ENCODE results near the gene PDE8A.
A peak's percentile ranks its signal among the peaks of the same experiment; 100 is the strongest.
"Not testable (repeated sequence)": the region's sequence is repeated elsewhere in the genome, so short reads cannot be mapped to it uniquely, and the experiment has no call there.

Gene PDE8A

DNA sequence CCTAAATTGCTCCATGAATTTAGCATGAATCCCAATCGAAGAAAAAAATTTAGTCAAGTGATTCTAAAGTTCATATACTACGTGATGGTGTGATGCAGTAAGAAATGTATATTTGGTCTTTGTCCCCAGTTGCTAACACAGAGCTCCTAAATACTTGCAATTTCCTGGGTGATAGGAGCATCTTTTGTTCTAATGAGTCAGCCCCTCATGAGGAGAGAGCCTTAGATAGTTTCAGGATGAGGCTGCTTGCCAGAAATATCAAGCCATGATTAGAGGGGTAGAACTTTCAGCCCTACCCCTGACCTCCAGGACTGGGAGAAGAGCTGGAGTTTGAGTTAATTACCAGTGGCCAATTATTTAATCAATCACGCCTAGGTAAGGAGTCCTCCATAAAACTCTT is 170.2 kb downstream of the PDE8A start:
- peaks cover 5 to 7% of the 10 kb centered on the region in 2 donors for H3K9me3 Mint-ChIP-seq
- no peak for ATAC-seq (replicated peaks)
- H3K36me3 Mint-ChIP-seq = peaks cover 0 to 5% of the 10 kb centered on the region in 2 donors
- peaks cover 0 to 2% of the 10 kb centered on the region in 2 donors for H3K4me1 Mint-ChIP-seq
- DNase-seq = no peak
- no peak overlapping the region for H3K4me3 Mint-ChIP-seq
- peaks cover 8 to 24% of the 10 kb centered on the region in 2 donors for H3K27me3 Mint-ChIP-seq
- no peak overlapping the region for H3K27ac Mint-ChIP-seq

GRCh38 chr15:85154061-85154460 is 172.4 kb downstream of the PDE8A start:
- Mint-ChIP-seq H3K36me3 (peaks cover 0 to 5% of the 10 kb centered on the region in 2 donors), H3K27me3 (peaks cover 17 to 32% of the 10 kb centered on the region in 2 donors), H3K9me3 (peaks cover 5 to 7% of the 10 kb centered on the region in 2 donors), H3K27ac (no peak overlapping the region), H3K4me3 (no peak overlapping the region), H3K4me1 (peaks cover 0 to 2% of the 10 kb centered on the region in 2 donors)
- ATAC-seq (replicated peaks) = no peak
- no peak for DNase-seq

DNA sequence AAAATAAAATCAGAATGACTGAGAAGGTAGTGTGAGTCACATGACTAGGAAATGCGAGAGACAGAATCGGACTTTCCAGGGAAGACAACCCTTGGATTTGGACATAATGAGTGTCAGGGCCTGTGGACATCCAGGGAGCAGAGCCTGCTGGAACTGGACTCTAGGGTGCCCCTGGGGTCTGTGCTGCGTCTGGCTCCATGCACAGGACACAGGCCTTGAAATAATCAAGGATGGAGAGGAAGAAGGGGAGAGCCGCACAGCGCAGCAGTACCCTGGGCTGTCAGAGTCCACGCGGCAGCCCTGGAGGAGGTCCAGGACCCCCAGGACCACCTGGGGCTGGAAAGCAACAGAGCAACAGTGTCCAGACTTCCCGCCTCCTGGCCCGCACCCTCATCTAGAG is 173.7 kb downstream of the PDE8A start:
- peaks cover 0 to 5% of the 10 kb centered on the region in 2 donors for H3K36me3 Mint-ChIP-seq
- ATAC-seq (replicated peaks) = no peak
- H3K27me3 Mint-ChIP-seq = peaks cover 17 to 32% of the 10 kb centered on the region in 2 donors
- H3K9me3 Mint-ChIP-seq = peaks cover 5 to 7% of the 10 kb centered on the region in 2 donors
- no peak for DNase-seq
- H3K4me1 Mint-ChIP-seq = peaks cover 0 to 2% of the 10 kb centered on the region in 2 donors
- H3K4me3 Mint-ChIP-seq = no peak overlapping the region
- H3K27ac Mint-ChIP-seq = no peak overlapping the region

GRCh38 chr15:85155857-85156256 is 174.2 kb downstream of the PDE8A start:
- DNase-seq (no peak), ATAC-seq (replicated peaks) (no peak)
- Mint-ChIP-seq H3K36me3 (peaks cover 0 to 5% of the 10 kb centered on the region in 2 donors), H3K4me3 (no peak overlapping the region), H3K9me3 (peaks cover 5 to 7% of the 10 kb centered on the region in 2 donors), H3K27ac (no peak overlapping the region), H3K4me1 (peaks cover 0 to 2% of the 10 kb centered on the region in 2 donors), H3K27me3 (peaks cover 17 to 32% of the 10 kb centered on the region in 2 donors)

DNA sequence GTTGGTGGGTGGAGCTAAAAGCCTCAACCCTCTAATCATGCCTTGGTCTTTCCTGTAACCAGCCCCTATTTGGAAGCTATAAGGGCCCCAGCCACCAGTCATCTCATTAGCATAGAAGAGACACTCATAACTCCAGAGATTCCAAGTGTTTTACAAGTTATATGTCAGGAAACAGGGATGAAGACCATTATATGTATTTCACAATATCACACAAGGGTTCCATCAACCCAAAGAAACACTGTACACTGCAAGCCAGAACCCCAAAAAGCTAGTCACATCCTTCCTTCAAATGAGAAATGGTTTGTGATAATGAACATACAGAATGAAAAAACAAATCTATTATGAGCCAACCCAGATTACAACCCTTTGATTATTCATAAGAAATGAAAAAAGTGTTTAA is 175.7 kb downstream of the PDE8A start:
- Mint-ChIP-seq H3K9me3 (peaks cover 10 to 12% of the 10 kb centered on the region in 2 donors), H3K4me1 (peaks cover 0 to 2% of the 10 kb centered on the region in 2 donors), H3K27me3 (peaks cover 17 to 27% of the 10 kb centered on the region in 2 donors), H3K4me3 (no peak overlapping the region), H3K36me3 (peaks cover 0 to 5% of the 10 kb centered on the region in 2 donors), H3K27ac (no peak overlapping the region)
- no peak for ATAC-seq (replicated peaks)
- no peak for DNase-seq

- no peak for DNase-seq
- H3K27ac Mint-ChIP-seq = no peak overlapping the region
- no peaks in the 10 kb centered on the region for H3K4me1 Mint-ChIP-seq
- peaks cover 11 to 17% of the 10 kb centered on the region in 2 donors for H3K27me3 Mint-ChIP-seq
- H3K36me3 Mint-ChIP-seq = no peaks in the 10 kb centered on the region
- ATAC-seq (replicated peaks) = no peak
- H3K4me3 Mint-ChIP-seq = no peak overlapping the region
- H3K9me3 Mint-ChIP-seq = peaks cover 12 to 16% of the 10 kb centered on the region in 2 donors
Measured at GRCh38 chr15:85162237-85162636, 180.6 kb downstream of the PDE8A start.

DNA sequence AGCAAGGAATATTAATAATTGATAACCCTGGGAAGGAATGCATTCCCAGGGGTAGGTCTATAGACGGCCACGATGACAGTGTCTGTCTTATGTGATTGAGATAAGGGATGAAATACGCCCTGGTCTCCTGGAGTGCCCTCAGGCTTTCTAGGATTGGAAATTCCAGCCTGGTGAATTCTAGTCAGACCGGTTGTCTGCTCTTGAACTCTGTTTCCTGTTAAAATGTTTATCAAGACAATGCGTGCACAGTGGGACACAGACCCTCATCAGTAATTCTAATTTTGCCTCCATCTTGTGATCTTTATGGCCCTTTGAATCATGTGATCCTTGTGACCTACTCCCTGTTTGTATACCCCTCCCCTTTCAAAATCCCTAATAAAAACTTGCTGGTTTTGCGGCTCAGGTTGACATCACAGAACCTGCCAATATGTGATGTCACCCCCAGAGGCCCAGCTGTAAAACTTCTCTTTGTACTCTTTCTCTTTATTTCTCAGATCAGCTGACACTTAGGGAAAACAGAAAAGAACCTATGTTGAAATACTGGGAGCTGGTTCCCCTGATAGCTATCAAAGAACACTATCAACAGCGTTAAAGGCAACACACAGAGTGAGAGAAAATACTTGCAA is 183.3 kb downstream of the PDE8A start:
- peaks cover 12 to 16% of the 10 kb centered on the region in 2 donors for H3K9me3 Mint-ChIP-seq
- H3K4me3 Mint-ChIP-seq = no peak overlapping the region
- DNase-seq (no peak), ATAC-seq (replicated peaks) (no peak)
- peaks cover 14 to 29% of the 10 kb centered on the region in 2 donors for H3K27me3 Mint-ChIP-seq
- no peak overlapping the region for H3K27ac Mint-ChIP-seq
- no peaks in the 10 kb centered on the region for H3K36me3 Mint-ChIP-seq
- peaks cover 0 to 8% of the 10 kb centered on the region in 2 donors for H3K4me1 Mint-ChIP-seq

- Mint-ChIP-seq H3K27ac (no peak overlapping the region), H3K4me3 (no peak overlapping the region), H3K4me1 (peaks cover 0 to 8% of the 10 kb centered on the region in 2 donors), H3K9me3 (peaks cover 17 to 28% of the 10 kb centered on the region in 2 donors), H3K36me3 (peaks cover 7 to 14% of the 10 kb centered on the region in 2 donors), H3K27me3 (peaks cover 37 to 55% of the 10 kb centered on the region in 2 donors)
- no peak for ATAC-seq (replicated peaks)
- no peak for DNase-seq
Measured at GRCh38 chr15:85167568-85167967, 185.9 kb downstream of the PDE8A start.

DNA sequence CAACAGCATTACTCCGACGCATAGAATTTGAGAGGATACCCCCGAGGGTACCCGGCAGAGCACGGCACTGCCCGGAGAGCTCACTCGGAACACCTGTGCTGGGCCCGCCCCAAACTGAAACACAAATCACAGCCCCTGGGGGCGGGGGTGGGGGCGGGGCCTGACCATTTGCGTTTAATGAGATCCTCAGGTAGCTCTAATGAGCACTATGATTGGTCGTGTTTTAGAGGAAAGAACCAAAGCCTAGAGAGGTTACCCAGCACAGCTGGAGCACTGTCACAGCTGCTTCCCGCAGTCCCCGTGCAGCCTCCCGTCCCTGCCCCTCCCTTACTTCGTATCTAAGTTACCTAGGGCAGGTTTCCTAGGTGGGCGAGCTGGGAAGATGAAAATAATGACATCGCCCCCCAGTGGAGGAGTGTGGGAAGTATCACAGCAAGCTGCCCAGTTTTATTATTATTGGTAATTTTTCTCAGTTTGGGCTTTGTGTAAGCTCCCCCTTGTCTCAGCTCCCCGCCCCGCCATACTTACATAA is 187.1 kb downstream of the PDE8A start:
- DNase-seq = peak; percentile 4
- Mint-ChIP-seq H3K36me3 (peaks cover 8 to 16% of the 10 kb centered on the region in 2 donors), H3K4me3 (peak overlapping the region; percentile 41 to 66), H3K27me3 (peaks cover 42 to 58% of the 10 kb centered on the region in 2 donors), H3K4me1 (peaks cover 0 to 8% of the 10 kb centered on the region in 2 donors), H3K9me3 (peaks cover 20 to 32% of the 10 kb centered on the region in 2 donors), H3K27ac (no peak overlapping the region)
- peak; percentile 67 to 69 for ATAC-seq (replicated peaks)

DNA sequence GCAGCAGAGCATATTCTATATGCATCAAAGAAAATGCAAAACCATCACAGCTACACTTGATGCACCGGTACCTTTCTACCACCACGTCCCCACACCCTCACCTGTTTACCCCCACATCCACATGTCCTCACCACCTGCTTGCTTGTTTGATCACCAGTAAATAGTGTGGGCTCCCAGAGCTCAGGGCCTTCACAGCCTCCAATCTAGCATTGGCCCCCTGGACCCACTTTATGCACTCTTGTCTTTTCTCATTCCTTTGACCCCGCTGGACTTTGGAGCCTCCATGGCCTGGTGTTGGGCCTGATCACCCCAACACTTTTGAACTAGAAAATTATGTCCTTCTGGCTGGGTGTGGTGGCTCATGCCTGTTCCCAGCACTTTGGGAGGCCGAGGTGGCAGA is 190.1 kb downstream of the PDE8A start:
- no peak for DNase-seq
- H3K4me3 Mint-ChIP-seq = no peak overlapping the region
- no peak overlapping the region for H3K27ac Mint-ChIP-seq
- peaks cover 60 to 71% of the 10 kb centered on the region in 2 donors for H3K27me3 Mint-ChIP-seq
- H3K4me1 Mint-ChIP-seq = peaks cover 0 to 8% of the 10 kb centered on the region in 2 donors
- ATAC-seq (replicated peaks) = no peak
- H3K9me3 Mint-ChIP-seq = peaks cover 15 to 22% of the 10 kb centered on the region in 2 donors
- H3K36me3 Mint-ChIP-seq = peaks cover 8 to 16% of the 10 kb centered on the region in 2 donors

DNA sequence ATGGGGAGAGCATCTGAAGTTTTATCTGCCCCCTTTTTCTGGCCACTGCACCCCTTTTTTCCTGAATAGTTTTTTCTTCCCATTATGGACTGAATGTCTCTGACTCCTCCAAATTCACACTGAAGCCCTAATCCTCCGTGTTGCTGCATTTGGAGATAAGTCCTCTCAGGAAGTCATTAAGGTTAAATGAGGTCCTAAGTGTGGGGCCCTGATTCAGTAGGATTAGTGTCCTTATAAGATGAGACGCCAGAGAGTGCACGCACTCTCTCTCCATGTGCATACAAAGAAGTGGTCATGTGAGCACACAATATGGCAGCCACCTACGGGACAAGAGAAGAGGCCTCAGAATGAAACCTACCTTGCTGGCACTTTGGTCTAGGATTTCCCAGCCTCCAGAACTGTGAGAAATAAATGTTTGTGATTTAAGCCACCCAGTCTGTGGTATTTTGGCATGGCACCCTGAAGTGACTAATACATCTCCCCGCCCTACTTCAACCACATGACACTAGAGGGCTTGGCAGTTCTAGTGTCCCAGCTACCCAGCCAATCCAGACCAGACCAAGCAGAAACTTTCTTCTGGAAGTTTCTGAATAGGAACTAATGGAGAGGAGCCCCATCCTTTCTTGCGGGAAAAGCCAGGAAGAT is 191.3 kb downstream of the PDE8A start:
- Mint-ChIP-seq H3K36me3 (peaks cover 8 to 16% of the 10 kb centered on the region in 2 donors), H3K27ac (no peak overlapping the region), H3K4me1 (peaks cover 0 to 8% of the 10 kb centered on the region in 2 donors), H3K9me3 (peaks cover 15 to 22% of the 10 kb centered on the region in 2 donors), H3K27me3 (peaks cover 57 to 64% of the 10 kb centered on the region in 2 donors), H3K4me3 (no peak overlapping the region)
- no peak for DNase-seq
- no peak for ATAC-seq (replicated peaks)

DNA sequence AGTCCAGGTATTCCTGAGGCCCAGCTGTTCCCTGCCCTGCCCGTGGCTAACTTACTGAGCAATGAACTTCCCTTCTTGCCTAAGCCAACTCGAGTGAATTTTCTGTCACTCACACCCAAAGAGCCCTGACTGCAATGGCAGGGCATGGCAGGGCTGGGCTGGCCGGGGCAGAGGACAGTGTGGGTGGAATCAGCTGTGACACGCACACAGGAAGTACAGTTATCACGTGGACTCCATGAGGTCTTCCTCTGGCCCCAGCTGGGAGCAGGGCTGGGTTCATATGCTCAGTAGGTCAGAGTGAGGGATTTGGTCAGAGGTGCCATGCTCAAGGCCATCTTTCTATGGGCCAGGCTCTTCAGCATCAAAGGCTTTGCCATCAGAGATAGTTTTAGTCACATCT is 192.0 kb downstream of the PDE8A start:
- not testable (repeated sequence) for ATAC-seq (replicated peaks); H3K4me3 Mint-ChIP-seq; DNase-seq; H3K4me1 Mint-ChIP-seq; H3K27ac Mint-ChIP-seq
- peaks cover 56 to 57% of the 10 kb centered on the region in 2 donors for H3K27me3 Mint-ChIP-seq
- peaks cover 8 to 16% of the 10 kb centered on the region in 2 donors for H3K36me3 Mint-ChIP-seq
- peaks cover 15 to 22% of the 10 kb centered on the region in 2 donors for H3K9me3 Mint-ChIP-seq

DNA sequence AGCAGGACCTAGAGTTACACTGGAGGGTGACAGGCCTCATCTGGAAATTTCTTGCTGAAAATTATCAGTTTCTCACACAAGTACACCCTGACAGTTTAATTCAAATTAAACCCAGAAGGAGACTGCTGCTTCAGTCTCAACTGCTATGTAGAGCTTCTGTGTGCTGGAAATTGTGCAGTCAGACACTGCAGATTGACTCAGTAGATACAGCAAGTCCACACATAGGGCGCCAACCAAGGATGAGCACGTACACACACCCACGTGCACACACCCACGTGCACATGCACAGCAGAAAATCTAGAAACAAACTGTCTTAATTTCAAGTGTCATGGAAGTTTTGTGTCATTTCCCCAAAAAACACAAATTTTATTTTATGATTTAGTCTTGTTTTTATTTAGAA is 192.9 kb downstream of the PDE8A start:
- peaks cover 8 to 16% of the 10 kb centered on the region in 2 donors for H3K36me3 Mint-ChIP-seq
- H3K4me1 Mint-ChIP-seq = no peaks in the 10 kb centered on the region
- H3K27me3 Mint-ChIP-seq = peaks cover 50 to 51% of the 10 kb centered on the region in 2 donors
- H3K9me3 Mint-ChIP-seq = peaks cover 15 to 22% of the 10 kb centered on the region in 2 donors
- H3K27ac Mint-ChIP-seq = no peak overlapping the region
- DNase-seq (no peak), ATAC-seq (replicated peaks) (no peak)
- no peak overlapping the region for H3K4me3 Mint-ChIP-seq

GRCh38 chr15:85177042-85177515 is 195.4 kb downstream of the PDE8A start:
- not testable (repeated sequence) for H3K36me3 Mint-ChIP-seq, DNase-seq, H3K4me1 Mint-ChIP-seq

More at GRCh38 chr15:85177042-85177515, 195.4 kb downstream of the PDE8A start:
- ATAC-seq (replicated peaks); H3K4me3 Mint-ChIP-seq; H3K27ac Mint-ChIP-seq; H3K9me3 Mint-ChIP-seq: not testable (repeated sequence)
- H3K27me3 Mint-ChIP-seq = peaks cover 36 to 39% of the 10 kb centered on the region in 2 donors

Data from stimulated activated naive B cell treated with anti-CD40 and anti-IgM and Interleukin-4, amounts not matched to agents 10 μg/mL and 1 μg/mL and 100 μg/mL, for 72 hours (primary cell).